Hepatocyte (in vitro differentiated cells): ENCODE results near the gene CCDC158.

Source experiments
- CTCF ChIP-seq: fragments of 200-600 bp; sonication (generic); IDR thresholded peaks from 2 replicates; pipeline ENCODE4 v1.5.1; 2016; ENCODE audit warnings: antibody characterized with exemption, mild to moderate bottlenecking; ENCODE audit not compliant: poor library complexity
- EZH2phosphoT487 ChIP-seq: fragments of 200-600 bp; sonication (generic); IDR thresholded peaks from one replicate; pipeline ENCODE4 v1.6.1; 2018; ENCODE audit warnings: antibody characterized with exemption, mild to moderate bottlenecking, low read depth, moderate library complexity; ENCODE audit not compliant: unreplicated experiment, severe bottlenecking

DNA sequence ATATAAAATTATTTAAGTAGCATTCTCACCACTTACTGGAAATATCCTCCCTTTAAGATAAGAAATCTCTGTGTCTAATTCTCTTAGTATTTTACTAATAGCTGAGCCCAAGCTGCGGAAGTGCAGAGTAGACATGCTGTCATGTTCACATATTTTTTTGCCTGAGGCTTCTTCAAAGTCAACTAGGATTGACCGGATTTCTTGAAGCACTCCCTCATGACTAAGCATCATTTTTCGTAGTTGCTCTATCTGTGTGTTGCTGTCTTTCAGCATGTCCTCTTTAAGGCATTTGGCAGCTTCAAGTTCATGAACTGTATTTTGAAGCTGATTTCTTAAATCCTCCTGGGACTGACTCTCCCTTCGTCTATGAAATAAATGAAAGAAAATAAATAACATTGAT, 36.9 kb downstream of the CCDC158 start:
- TF ChIP-seq EZH2phosphoT487, result no peak
- no peak for TF ChIP-seq CTCF
